ENCODE data around the gene NRIP1. TPM values are rescaled to one million over a fixed set of nuclear protein-coding genes. Genes with fewer than 3 reads are reported as not detected.

The NRIP1 gene
- total and polyA plus RNA-seq, 2 of the 8 experiments (the other 6 are each of a cell fraction or from before 2014, with no cell fraction given) = 1.5 to 9.3 TPM

- Histone ChIP-seq H2AK5ac (ENCODE audit: low read depth, low read length) (no peak overlapping the region), H3K9ac (replicated peaks in 1 of 4; ENCODE audit: extremely low read depth in 1 of 4, low read depth in 3 of 4, low read length in 3 of 4) (no peak overlapping the region), H3K14ac (ENCODE audit: insufficient read length) (no peak overlapping the region), H2BK15ac (ENCODE audit: low read length) (no peak overlapping the region), H3K9me3 (ENCODE audit: insufficient read depth in 2 of 2, low read depth in 1 of 2, low read length in 1 of 2) (no peaks in the 10 kb centered on the region), H3K4me1 (replicated peaks in 1 of 4; ENCODE audit: control insufficient read depth in 3 of 4, insufficient read depth in 4 of 4, low read length in 3 of 4) (no peaks in the 10 kb centered on the region), H2AFZ (ENCODE audit: low read length) (no peak overlapping the region), H4K91ac (replicated peaks; ENCODE audit: insufficient read length, low read length) (no peak overlapping the region), H3K56ac (replicated peaks; ENCODE audit: insufficient read length, low read depth, low read length) (no peak overlapping the region), H4K20me1 (replicated peaks in 1 of 2; ENCODE audit: control insufficient read depth in 1 of 2, insufficient read depth in 2 of 2, low read length in 2 of 2) (peaks cover 0 to 2% of the 10 kb centered on the region in 2 experiments), H2BK20ac (ENCODE audit: low read length) (no peak overlapping the region), H3K79me2 (ENCODE audit: control insufficient read depth in 1 of 2, insufficient read depth in 2 of 2, low read length in 2 of 2) (peaks cover 0 to 3% of the 10 kb centered on the region in 2 experiments; a peak in 1 of 4 replicates), H3K27ac (ENCODE audit: low read depth, low read length) (no peak overlapping the region), H4K8ac (ENCODE audit: extremely low read depth, insufficient read depth, low read length) (no peak overlapping the region), H4K5ac (ENCODE audit: insufficient read length, low read depth, low read length) (no peak overlapping the region), H3K4me3 (ENCODE audit: extremely low read depth in 1 of 4, insufficient read depth in 2 of 4, low read depth in 3 of 4, low read length in 4 of 4) (no peak overlapping the region), H3K23me2 (ENCODE audit: low read depth, low read length) (no peaks in the 10 kb centered on the region), H3K18ac (ENCODE audit: extremely low read depth, low read length) (no peak overlapping the region), H3K79me1 (ENCODE audit: low read depth, low read length) (no peaks in the 10 kb centered on the region; the same call in 1 of the 2 replicates), H3K4me2 (ENCODE audit: insufficient read depth in 1 of 2, low read depth in 2 of 2, low read length in 2 of 2) (no peak overlapping the region), H2BK12ac (ENCODE audit: low read depth, low read length) (no peak overlapping the region), H3K23ac (ENCODE audit: insufficient read length) (no peak overlapping the region), H2BK5ac (ENCODE audit: low read depth, low read length) (no peak overlapping the region), H3K4ac (replicated peaks; ENCODE audit: insufficient read length, low read depth, low read length) (no peak overlapping the region), H2BK120ac (replicated peaks; ENCODE audit: low read depth, low read length) (no peak overlapping the region), H3K36me3 (ENCODE audit: control insufficient read depth in 2 of 4, insufficient read depth in 4 of 4, low read length in 3 of 4) (no peaks in the 10 kb centered on the region), H3K27me3 (replicated peaks in 1 of 4; ENCODE audit: control insufficient read depth in 3 of 4, extremely low read depth in 1 of 4, insufficient read depth in 3 of 4, low read length in 3 of 4) (no peaks in the 10 kb centered on the region)
- 98% methylated on average over 6 of the region's 6 CpGs; no CpG with 5 or more reads in 1 of the 2 experiments for WGBS, 2 experiments (ENCODE audit: extremely low coverage in 1 of 2, insufficient coverage in 1 of 2, insufficient read length in 1 of 2, insufficient replicate concordance in 2 of 2, low coverage in 1 of 2, low lambda C conversion rate in 2 of 2, missing lambda C conversion rate in 1 of 2)
- POLR2A ChIA-PET (ENCODE audit: partially characterized antibody) = no interaction called here
- CTCF ChIA-PET (ENCODE audit: partially characterized antibody) = interaction anchor here (1.0 kb wide), 1 partner anchor 411 kb away, joined by 3 read pairs; no protein-coding TSS in a partner anchor
- TF ChIP-seq CREB1 (IDR thresholded peaks at IDR 0.05) (no peak), CHD1 (IDR thresholded peaks at IDR 0.05; ENCODE audit: low read depth, low read length) (no peak), SRF (IDR thresholded peaks at IDR 0.05; ENCODE audit: low read depth, low read length) (no peak), ATF2 (IDR thresholded peaks at IDR 0.05; ENCODE audit: low read length) (no peak)
- FAIRE-seq (no peak), DNase-seq (ENCODE audit: low read depth in 1 of 2, low spot score in 2 of 2) (no peak)
Measured at GRCh38 chr21:15022608-15023261, 42.1 kb downstream of the NRIP1 start.
